Coronary artery (tissue), 2 donors: Measurements from ENCODE around the gene LZTS3.

Experiments
- DNase-seq: peaks from one replicate; pipeline ENCODE4 v3.0.0-alpha.2; 2017; ENCODE audit warnings: low spot score
- H3K27ac ChIP-seq, 2 donors: fragments of 200-600 bp; sonication (generic); one replicate each; pipeline ENCODE4 v1.5.1; 2016 to 2019
- H3K4me3 ChIP-seq: fragments of 200-600 bp; sonication (generic); 2 replicates; pipeline ENCODE4 v1.5.1; 2016; ENCODE audit warnings: mild to moderate bottlenecking, moderate library complexity
- CTCF ChIP-seq: fragments of 200-600 bp; sonication (generic); IDR thresholded peaks from one replicate; pipeline ENCODE4 v1.5.1; 2019; ENCODE audit warnings: antibody characterized with exemption

Gene LZTS3

GRCh38 chr20:3199206-3199605 lies 25.9 kb upstream of the LZTS3 start:
- Histone ChIP-seq H3K27ac (no peak overlapping the region), H3K4me3 (no peak overlapping the region)
- TF ChIP-seq CTCF, result no peak
- DNase-seq, result no peak

- Histone ChIP-seq H3K4me3 (no peak overlapping the region), H3K27ac (no peak overlapping the region)
- no peak for TF ChIP-seq CTCF
- no peak for DNase-seq
Measured at GRCh38 chr20:3195590-3196237, 22.4 kb upstream of the LZTS3 start.

GRCh38 chr20:3194617-3195280 lies 21.4 kb upstream of the LZTS3 start:
- no peak for TF ChIP-seq CTCF
- H3K27ac ChIP-seq, result no peak overlapping the region
- no peak for DNase-seq
- no peak overlapping the region for H3K4me3 ChIP-seq

GRCh38 chr20:3193806-3194616 lies 20.7 kb upstream of the LZTS3 start:
- no peak for DNase-seq
- Histone ChIP-seq H3K4me3 (no peak overlapping the region), H3K27ac (no peak overlapping the region)
- TF ChIP-seq CTCF, result no peak

GRCh38 chr20:3192226-3193015 lies 19.1 kb upstream of the LZTS3 start:
- TF ChIP-seq CTCF, result no peak
- DNase-seq, result no peak
- Histone ChIP-seq H3K27ac (no peak overlapping the region), H3K4me3 (no peak overlapping the region)

- H3K27ac ChIP-seq, result no peak overlapping the region
- DNase-seq, result no peak
- TF ChIP-seq CTCF, result no peak
Measured at GRCh38 chr20:3190681-3191111, 17.3 kb upstream of the LZTS3 start.

More at GRCh38 chr20:3190681-3191111, 17.3 kb upstream of the LZTS3 start:
- no peak overlapping the region for H3K4me3 ChIP-seq
